ENCODE measurements around the gene NABP2.
"Not testable (repeated sequence)": the region's sequence is repeated elsewhere in the genome, so short reads cannot be mapped to it uniquely, and the experiment has no call there.

Gene NABP2

GRCh38 chr12:56224102-56224701, at the start of gene NABP2:
TSS of gene NABP2 (plus strand) at chr12:56224342. CDS start at chr12:56224857, 515 bp downstream.
- peak; percentile 53 for FAIRE-seq

DNA sequence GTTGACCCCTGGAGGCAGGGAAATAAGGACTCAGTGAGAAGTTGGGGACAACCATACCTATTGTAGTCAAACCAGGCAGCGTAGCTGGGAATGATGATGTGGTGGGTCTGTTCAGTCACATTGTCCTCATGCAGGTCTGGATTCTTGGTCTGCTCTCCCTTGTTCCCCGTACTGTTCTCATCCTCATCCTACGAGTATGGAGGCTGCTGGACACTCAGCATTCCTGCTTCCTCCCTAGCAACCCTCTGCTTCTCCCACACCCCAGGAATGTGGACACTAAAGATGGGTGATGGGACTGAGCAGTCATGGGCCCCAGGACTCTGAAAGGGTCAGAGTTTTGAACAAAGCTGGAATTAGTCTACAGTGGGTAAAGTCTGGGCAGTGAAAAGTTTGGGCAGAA, 45.8 kb upstream of the NABP2 start:
- FAIRE-seq, result no peak

DNA sequence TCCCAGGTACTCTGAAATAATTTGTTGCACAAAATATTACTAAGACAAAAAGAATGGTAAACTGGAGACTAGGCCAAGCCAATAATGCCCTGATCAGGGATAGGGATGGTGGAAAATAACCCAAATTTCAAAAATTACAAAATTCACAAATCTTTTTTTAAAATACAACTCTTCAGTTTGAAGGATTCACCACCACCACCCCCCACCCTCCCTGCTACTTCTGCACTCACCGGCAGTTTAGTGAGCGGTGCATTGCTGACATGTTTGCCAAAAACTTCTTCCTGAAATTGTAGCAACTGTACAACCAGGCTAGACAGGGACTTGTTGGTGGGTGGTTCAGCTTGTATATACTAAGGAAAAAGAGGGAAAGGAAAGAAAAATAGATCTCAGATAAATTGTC, 37.2 kb upstream of the NABP2 start:
- FAIRE-seq, result no peak

DNA sequence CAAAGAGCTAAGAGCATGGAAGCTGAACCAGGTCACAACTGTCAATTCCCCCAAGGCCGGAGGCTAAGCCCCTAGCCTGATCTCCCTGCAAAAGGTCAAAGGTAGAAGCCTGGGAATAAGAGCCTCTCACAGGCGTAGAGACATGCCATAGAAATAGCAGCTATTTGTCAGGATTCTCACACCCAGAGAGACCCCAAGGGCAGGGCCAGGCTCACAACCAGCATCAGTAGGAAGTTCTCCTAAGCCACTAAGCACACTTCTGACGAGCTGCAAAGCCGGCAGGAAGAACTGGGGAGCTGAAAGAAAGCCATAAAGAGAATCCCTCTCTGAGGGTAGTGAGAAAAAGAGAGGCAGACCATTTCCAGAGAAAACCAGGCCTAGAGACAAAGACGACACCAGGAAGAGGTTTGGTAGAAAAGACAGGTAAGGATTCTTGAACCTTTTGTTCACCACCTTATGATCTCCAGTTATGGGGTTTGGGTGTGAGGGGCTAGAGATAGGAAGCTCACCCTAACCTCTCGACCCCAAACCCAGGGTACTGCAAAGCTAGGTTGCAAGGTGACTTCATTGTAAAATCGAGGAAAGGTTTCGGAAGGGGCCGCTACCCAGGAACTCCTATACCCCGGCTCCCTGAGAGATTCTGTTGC, 35.9 kb upstream of the NABP2 start:
- FAIRE-seq, result no peak

GRCh38 chr12:56188778-56189098, 35.4 kb upstream of the NABP2 start:
- no peak for FAIRE-seq

- no peak for FAIRE-seq
These were observed 34.8 kb upstream of the NABP2 start, which contains the start of gene SMARCC2 for GRCh38 chr12:56189099-56189917. TSS of gene SMARCC2 (minus strand) at chr12:56189483. CDS start at chr12:56189461, 22 bp downstream.

DNA sequence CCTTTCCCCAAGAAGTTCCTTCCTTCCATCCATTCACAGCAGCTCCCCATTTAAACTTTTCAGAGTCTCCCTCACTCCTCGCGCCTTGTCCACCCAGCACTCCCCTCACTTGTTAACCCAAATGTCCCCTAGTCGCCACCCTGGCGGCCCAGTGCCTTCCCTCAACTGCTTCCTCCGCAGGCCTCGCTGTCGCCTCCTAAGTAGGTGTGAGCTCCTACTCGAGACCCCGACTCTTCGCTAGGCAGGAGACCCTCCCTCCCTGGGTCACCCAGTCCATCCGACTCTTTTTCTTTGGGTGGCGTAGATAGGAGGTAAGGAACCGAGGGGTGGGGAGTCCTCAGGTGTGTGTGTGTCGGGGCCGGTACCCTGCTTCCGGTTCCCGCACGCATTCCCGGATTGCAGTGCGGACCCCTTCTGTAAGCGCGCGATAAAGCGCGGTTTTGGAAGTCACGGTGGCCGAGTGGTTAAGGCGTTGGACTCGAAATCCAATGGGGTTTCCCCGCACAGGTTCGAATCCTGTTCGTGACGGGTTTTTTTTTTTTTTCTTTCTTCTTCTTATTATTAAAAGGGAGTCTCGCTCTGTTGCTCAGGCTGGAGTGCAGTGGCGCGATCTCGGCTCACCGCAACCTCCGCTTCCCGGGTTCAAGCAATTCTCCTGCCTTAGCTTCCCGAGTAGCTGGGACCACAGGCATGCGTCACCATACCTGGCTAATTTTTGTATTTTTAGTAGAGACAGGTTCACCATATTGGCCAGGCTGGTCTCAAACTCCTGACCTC, 34.0 kb upstream of the NABP2 start:
- FAIRE-seq, result no peak

- no peak for FAIRE-seq
These were observed 33.4 kb upstream of the NABP2 start for GRCh38 chr12:56190695-56191155.

DNA sequence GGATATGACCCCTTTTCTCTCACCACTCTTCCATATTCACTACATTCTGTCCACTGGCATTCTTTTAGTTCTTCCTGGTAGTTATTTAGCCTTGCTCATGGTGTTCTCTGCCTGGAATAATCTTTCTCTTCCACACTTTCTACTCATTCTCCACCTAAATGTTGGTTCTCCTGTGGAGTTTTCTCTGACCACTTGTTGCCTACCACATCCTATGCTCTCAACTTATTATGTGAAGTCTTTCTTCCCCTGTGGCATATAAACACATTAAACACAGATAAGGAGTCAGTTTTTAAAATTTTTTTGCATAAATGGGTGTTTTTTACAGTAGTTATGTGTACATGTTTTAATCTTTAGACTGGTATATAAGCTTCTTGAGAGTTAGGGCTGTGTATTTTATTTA, 31.6 kb upstream of the NABP2 start:
- no peak for FAIRE-seq

DNA sequence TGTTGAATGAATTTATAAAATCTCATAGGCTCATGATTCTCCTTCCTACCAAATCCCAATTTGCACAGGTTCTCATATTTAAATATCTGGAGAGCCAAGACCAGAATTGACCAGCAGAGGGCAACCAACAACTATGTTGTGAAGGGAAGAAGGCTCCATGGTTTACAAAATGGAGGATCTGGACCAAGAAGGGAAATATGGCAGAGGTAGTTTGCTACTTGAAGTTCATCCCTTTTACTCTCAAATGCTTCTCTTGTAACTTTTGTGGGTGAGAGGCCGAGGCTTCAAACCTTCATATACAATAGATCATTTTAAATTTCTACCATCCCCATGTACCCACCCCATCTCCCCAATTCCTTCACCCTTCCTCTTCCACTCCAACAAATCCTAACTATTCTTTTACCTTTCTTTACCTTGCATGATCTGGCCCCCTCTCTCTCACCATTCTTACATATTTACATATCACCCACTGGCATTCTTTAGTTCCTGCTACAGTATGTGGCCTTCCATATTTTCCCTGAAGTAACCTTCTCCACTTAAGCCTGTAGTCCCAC, 31.0 kb upstream of the NABP2 start:
- FAIRE-seq, result no peak

GRCh38 chr12:56196818-56197550, 27.2 kb upstream of the NABP2 start:
- not testable (repeated sequence) for FAIRE-seq

GRCh38 chr12:56197921-56198635, 26.1 kb upstream of the NABP2 start:
- no peak for FAIRE-seq

DNA sequence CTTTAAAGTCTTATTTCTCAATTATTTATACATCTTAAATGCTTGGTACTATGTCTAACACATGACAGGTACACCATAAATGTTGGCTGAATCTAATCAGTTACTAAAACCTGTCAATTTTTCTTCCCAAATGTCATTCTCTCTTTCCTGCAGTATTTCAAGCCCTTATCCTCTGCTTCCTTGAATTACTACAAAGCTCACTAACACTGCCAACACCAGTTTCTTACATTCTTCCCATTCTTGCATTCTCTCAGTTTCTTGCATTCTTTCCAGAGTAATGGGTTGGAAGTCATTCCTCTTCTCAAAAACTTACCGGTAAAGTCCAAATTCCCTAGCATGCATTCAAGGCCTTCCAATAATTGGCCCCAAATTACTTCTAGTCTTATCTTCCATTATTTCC, 25.3 kb upstream of the NABP2 start:
- no peak for FAIRE-seq

DNA sequence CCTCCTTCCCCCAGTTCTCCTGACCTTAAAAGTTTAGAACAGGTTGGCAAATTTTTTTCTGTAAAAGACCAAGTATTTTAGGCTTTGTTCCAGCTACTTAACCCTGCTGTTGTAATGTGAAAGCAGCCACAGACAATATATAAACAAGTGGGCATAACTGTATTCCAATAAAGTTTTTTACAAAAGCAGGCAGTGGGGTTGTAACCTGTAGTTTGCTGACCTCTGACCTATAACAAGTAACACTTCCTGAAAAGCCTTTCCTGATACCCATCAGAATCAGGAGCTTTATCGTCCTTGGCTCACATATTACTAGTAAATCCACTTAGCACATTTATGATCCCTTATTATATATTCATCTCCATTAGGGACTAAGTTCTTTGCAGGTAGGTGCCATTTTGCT, 21.8 kb upstream of the NABP2 start:
- FAIRE-seq, result no peak

GRCh38 chr12:56202838-56203237, 21.3 kb upstream of the NABP2 start:
- FAIRE-seq, result no peak

- no peak for FAIRE-seq
These were observed 19.9 kb upstream of the NABP2 start for GRCh38 chr12:56204275-56204674.

GRCh38 chr12:56205445-56205844, 18.7 kb upstream of the NABP2 start:
- FAIRE-seq, result no peak

DNA sequence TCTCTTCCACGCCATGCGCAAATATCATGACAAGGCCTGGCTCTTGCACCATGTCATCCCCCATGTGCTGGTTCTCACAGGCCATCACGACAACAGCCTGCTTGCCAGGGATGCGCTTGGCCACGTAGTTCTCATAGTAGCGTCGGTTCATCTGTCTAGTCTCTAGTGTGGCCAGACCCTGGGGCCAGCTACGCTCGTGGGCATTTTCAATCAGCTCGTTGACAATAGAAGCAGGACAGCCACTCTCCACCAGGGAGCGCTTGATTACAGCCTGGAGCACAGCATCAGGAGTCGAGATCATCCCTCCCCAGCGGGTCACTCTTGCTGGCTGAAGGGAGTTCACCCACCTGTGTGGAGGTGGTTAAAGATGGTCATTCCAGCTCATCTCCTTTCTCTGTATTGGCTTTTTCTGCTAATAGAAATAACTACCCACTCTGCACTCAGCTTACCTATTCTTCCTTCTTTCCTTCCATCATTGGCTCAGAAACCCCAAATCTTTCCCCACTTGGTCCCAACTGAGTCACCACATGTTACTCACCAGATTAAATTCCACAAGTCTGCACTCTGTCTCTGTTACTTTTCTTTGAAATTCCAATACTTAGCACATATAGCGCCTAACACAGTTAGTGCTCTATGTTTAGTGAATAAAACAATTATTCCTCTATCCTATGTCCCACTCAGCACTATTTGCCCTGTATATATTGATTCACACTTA, 17.5 kb upstream of the NABP2 start:
- no peak for FAIRE-seq

GRCh38 chr12:56208006-56208405, 16.1 kb upstream of the NABP2 start:
- FAIRE-seq, result no peak

DNA sequence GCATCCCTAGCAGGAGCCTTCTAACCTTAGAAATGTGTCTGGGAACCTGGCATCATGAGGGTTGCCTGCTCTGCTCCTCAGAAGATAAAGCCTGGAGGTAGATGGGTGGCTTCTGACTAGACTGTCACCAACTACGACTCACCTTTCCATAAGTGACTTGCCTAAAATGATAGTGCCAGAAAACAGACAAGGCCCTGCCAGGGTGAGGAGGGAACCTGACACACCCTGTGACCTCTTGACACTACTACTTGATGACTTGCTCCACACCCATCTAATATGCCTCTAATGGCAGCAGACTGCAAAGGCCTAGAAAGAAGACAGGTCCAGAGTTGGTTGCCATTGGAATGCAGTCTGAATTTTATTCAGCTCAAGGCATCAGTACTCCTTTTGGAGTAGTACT, 11.8 kb upstream of the NABP2 start:
- no peak for FAIRE-seq

DNA sequence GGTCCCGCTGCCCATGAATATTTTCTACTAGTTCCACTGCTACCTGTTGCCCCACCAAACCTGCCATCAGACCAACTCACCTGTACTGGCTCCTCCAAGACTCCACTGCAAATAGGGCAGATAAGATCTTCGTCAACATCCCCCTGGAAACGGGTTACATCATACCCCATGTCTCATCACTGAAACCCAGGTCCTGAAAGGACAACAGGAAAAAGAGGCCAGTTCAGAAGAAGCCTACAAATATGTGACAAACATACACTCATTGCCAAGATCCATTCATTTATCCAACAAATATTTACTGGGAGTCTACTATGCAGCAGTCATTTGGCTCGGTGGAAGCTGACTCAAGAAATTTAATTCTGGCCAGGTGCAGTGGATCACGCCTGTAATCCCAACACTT, 10.3 kb upstream of the NABP2 start:
- FAIRE-seq, result no peak
